Measurements from ENCODE around the gene NKD2.

- TF ChIP-seq CBFB (CRISPR knock-in tag; IDR thresholded peaks at IDR 0.05; ENCODE audit: low read depth) (no peak), E2F5 (CRISPR knock-in tag; IDR thresholded peaks at IDR 0.05) (no peak), E2F4 (CRISPR knock-in tag; IDR thresholded peaks at IDR 0.05; ENCODE audit: borderline replicate concordance, low read depth) (no peak), FOXK1 (CRISPR knock-in tag; IDR thresholded peaks at IDR 0.05) (no peak), ZNF138 (CRISPR knock-in tag; conservative IDR thresholded peaks at IDR 0.05) (no peak), MYBL2 (CRISPR knock-in tag; IDR thresholded peaks at IDR 0.05) (no peak), HMGXB4 (CRISPR knock-in tag; IDR thresholded peaks at IDR 0.05) (no peak), SP1 (CRISPR knock-in tag; conservative IDR thresholded peaks at IDR 0.05) (no peak)
- TF ChIP-seq, protein P1, sequence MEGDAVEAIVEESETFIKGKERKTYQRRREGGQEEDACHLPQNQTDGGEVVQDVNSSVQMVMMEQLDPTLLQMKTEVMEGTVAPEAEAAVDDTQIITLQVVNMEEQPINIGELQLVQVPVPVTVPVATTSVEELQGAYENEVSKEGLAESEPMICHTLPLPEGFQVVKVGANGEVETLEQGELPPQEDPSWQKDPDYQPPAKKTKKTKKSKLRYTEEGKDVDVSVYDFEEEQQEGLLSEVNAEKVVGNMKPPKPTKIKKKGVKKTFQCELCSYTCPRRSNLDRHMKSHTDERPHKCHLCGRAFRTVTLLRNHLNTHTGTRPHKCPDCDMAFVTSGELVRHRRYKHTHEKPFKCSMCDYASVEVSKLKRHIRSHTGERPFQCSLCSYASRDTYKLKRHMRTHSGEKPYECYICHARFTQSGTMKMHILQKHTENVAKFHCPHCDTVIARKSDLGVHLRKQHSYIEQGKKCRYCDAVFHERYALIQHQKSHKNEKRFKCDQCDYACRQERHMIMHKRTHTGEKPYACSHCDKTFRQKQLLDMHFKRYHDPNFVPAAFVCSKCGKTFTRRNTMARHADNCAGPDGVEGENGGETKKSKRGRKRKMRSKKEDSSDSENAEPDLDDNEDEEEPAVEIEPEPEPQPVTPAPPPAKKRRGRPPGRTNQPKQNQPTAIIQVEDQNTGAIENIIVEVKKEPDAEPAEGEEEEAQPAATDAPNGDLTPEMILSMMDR (IDR thresholded peaks at IDR 0.05): peak; percentile 63
- TF ChIP-seq, protein P2, sequence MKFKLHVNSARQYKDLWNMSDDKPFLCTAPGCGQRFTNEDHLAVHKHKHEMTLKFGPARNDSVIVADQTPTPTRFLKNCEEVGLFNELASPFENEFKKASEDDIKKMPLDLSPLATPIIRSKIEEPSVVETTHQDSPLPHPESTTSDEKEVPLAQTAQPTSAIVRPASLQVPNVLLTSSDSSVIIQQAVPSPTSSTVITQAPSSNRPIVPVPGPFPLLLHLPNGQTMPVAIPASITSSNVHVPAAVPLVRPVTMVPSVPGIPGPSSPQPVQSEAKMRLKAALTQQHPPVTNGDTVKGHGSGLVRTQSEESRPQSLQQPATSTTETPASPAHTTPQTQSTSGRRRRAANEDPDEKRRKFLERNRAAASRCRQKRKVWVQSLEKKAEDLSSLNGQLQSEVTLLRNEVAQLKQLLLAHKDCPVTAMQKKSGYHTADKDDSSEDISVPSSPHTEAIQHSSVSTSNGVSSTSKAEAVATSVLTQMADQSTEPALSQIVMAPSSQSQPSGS (CRISPR knock-in tag; IDR thresholded peaks at IDR 0.05; ENCODE audit: borderline replicate concordance, low read depth): no peak
- TF ChIP-seq, protein P3, sequence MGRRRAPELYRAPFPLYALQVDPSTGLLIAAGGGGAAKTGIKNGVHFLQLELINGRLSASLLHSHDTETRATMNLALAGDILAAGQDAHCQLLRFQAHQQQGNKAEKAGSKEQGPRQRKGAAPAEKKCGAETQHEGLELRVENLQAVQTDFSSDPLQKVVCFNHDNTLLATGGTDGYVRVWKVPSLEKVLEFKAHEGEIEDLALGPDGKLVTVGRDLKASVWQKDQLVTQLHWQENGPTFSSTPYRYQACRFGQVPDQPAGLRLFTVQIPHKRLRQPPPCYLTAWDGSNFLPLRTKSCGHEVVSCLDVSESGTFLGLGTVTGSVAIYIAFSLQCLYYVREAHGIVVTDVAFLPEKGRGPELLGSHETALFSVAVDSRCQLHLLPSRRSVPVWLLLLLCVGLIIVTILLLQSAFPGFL (CRISPR knock-in tag; IDR thresholded peaks at IDR 0.05; ENCODE audit: borderline replicate concordance): no peak
Measured at GRCh38 chr5:982377-983237, 26.0 kb upstream of the NKD2 start.

All from WTC11 (cell line).